H1 (cell line): ENCODE measurements around the gene TP53I11. TPM values are rescaled to one million over a fixed set of nuclear protein-coding genes. Genes with fewer than 3 reads are reported as not detected.

ENCODE experiments used
- CTCF ChIA-PET: fragments of 300-600 bp; sonication (Branson Sonifier 250); formaldehyde crosslinking; loops from one replicate; lab custom pipeline; 2021; ENCODE audit not compliant: partially characterized antibody; lab: Charles Lee
- POLR2A ChIA-PET: fragments of 300-600 bp; sonication (Branson Sonifier 250); formaldehyde crosslinking; loops from one replicate; lab custom pipeline; 2021; ENCODE audit warnings: inconsistent platforms; ENCODE audit not compliant: partially characterized antibody; lab: Charles Lee
- DNase-seq, 2 experiments: peaks; one replicate each; pipeline versions ENCODE4 v3.0.0 to v3.0.0-alpha.2; 2010 to 2022; ENCODE audit warnings: low spot score in 2 of 2, low read depth in 1 of 2, mixed read lengths in 1 of 2
- FAIRE-seq: peaks from 2 replicates; lab custom pipeline; 2011; peaks lifted over from hg19 to GRCh38; lab: Jason Lieb, UNC
- H2AFZ ChIP-seq: 2 replicates; pipeline ENCODE4 v1.8.1; 2012; ENCODE audit warnings: low read length, inconsistent platforms
- H2AK5ac ChIP-seq: 2 replicates; pipeline ENCODE4 v1.6.1; 2013; ENCODE audit warnings: low read depth, low read length
- H2BK120ac ChIP-seq: replicated peaks from 2 replicates; pipeline ENCODE3; 2013; ENCODE audit warnings: low read depth, low read length, inconsistent platforms
- H2BK12ac ChIP-seq: 2 replicates; pipeline ENCODE4 v1.6.1; 2013; ENCODE audit warnings: low read depth, low read length
- H2BK15ac ChIP-seq: 2 replicates; pipeline ENCODE4 v1.6.1; 2013; ENCODE audit warnings: low read length
- H2BK20ac ChIP-seq: 2 replicates; pipeline ENCODE4 v1.6.1; 2013; ENCODE audit warnings: low read length
- H2BK5ac ChIP-seq: 2 replicates; pipeline ENCODE4 v1.6.1; 2013; ENCODE audit warnings: low read depth, low read length
- H3K14ac ChIP-seq: 2 replicates; pipeline ENCODE4 v1.6.1; 2013; ENCODE audit warnings: inconsistent platforms; ENCODE audit not compliant: insufficient read length
- H3K18ac ChIP-seq: 2 replicates; pipeline ENCODE4 v1.6.1; 2013; ENCODE audit warnings: low read length; ENCODE audit errors: extremely low read depth
- H3K23ac ChIP-seq: 2 replicates; pipeline ENCODE4 v1.6.1; 2013; ENCODE audit warnings: inconsistent platforms; ENCODE audit not compliant: insufficient read length
- H3K23me2 ChIP-seq: 2 replicates; pipeline ENCODE4 v1.6.1; 2013; ENCODE audit warnings: low read depth, low read length
- H3K27ac ChIP-seq: 2 replicates; pipeline ENCODE4 v1.6.1; 2011; ENCODE audit warnings: low read depth, low read length, inconsistent platforms
- H3K27me3 ChIP-seq, 4 experiments: replicated peaks in 1 of 4; 1 replicate in 1 of 4; 2 replicates in 3 of 4; pipeline versions ENCODE4 v1.6.1 to v1.8.1; 2011 to 2013; ENCODE audit warnings: low read length in 3 of 4, mild to moderate bottlenecking in 3 of 4, inconsistent platforms in 2 of 4, mixed read lengths in 2 of 4, moderate library complexity in 1 of 4; ENCODE audit not compliant: control insufficient read depth in 3 of 4, insufficient read depth in 3 of 4; ENCODE audit errors: extremely low read depth in 1 of 4
- H3K36me3 ChIP-seq, 4 experiments: 2 replicates each; pipeline versions ENCODE4 v1.6.1 to v1.8.1; 2011 to 2013; ENCODE audit warnings: mild to moderate bottlenecking in 4 of 4, low read length in 3 of 4, moderate library complexity in 2 of 4, control low read depth in 1 of 4, inconsistent platforms in 1 of 4; ENCODE audit not compliant: insufficient read depth in 4 of 4, control insufficient read depth in 2 of 4
- H3K4ac ChIP-seq: replicated peaks from 2 replicates; pipeline ENCODE3; 2013; ENCODE audit warnings: low read length, low read depth, mixed read lengths, inconsistent platforms; ENCODE audit not compliant: insufficient read length
- H3K4me1 ChIP-seq, 4 experiments: replicated peaks in 1 of 4; 1 replicate in 1 of 4; 2 replicates in 3 of 4; pipeline versions ENCODE4 v1.6.1 to v1.8.1; 2011 to 2013; ENCODE audit warnings: low read length in 3 of 4, inconsistent platforms in 2 of 4, mixed read lengths in 1 of 4; ENCODE audit not compliant: insufficient read depth in 4 of 4, control insufficient read depth in 3 of 4
- H3K4me2 ChIP-seq, 2 experiments: 2 replicates each; pipeline versions ENCODE4 v1.6.1 to v1.8.1; 2011 to 2013; ENCODE audit warnings: low read depth in 2 of 2, low read length in 2 of 2, control low read depth in 1 of 2, inconsistent platforms in 1 of 2, mild to moderate bottlenecking in 1 of 2; ENCODE audit not compliant: insufficient read depth in 1 of 2
- H3K4me3 ChIP-seq, 4 experiments: fragments of 200-600, 300-600 bp in 1 of 4; sonication (generic), shearing (Covaris generic), sonication (Bioruptor Twin) in 1 of 4; 2 replicates each; pipeline versions ENCODE4 v1.5.1 to v1.8.1; 2011 to 2016; ENCODE audit warnings: low read length in 4 of 4, low read depth in 3 of 4, control low read depth in 2 of 4, inconsistent platforms in 2 of 4, mild to moderate bottlenecking in 2 of 4, mixed read lengths in 1 of 4, moderate library complexity in 1 of 4; ENCODE audit not compliant: insufficient read depth in 2 of 4; ENCODE audit errors: extremely low read depth in 1 of 4
- H3K56ac ChIP-seq: replicated peaks from 2 replicates; pipeline ENCODE3; 2013; ENCODE audit warnings: low read depth, mild to moderate bottlenecking, mixed read lengths, low read length, inconsistent platforms; ENCODE audit not compliant: insufficient read length
- H3K79me1 ChIP-seq: 2 replicates; pipeline ENCODE4 v1.6.1; 2013; ENCODE audit warnings: low read depth, low read length, control low read depth
- H3K79me2 ChIP-seq, 2 experiments: 2 replicates each; pipeline versions ENCODE4 v1.6.1 to v1.8.1; 2012 to 2013; ENCODE audit warnings: low read length in 2 of 2, mild to moderate bottlenecking in 2 of 2, inconsistent platforms in 1 of 2; ENCODE audit not compliant: insufficient read depth in 2 of 2, control insufficient read depth in 1 of 2
- H3K9ac ChIP-seq, 4 experiments: replicated peaks in 1 of 4; 1 replicate in 1 of 4; 2 replicates in 3 of 4; pipeline versions ENCODE4 v1.6.1 to v1.8.1; 2011 to 2013; ENCODE audit warnings: low read depth in 3 of 4, low read length in 3 of 4, control low read depth in 2 of 4, mild to moderate bottlenecking in 2 of 4, moderate library complexity in 2 of 4, inconsistent platforms in 1 of 4; ENCODE audit errors: extremely low read depth in 1 of 4
- H3K9me3 ChIP-seq, 2 experiments: 2 replicates each; pipeline versions ENCODE4 v1.6.1 to v1.8.1; 2012 to 2013; ENCODE audit warnings: mild to moderate bottlenecking in 2 of 2, moderate library complexity in 2 of 2, control low read depth in 1 of 2, inconsistent platforms in 1 of 2, low read depth in 1 of 2, low read length in 1 of 2, mixed read lengths in 1 of 2; ENCODE audit not compliant: insufficient read depth in 2 of 2
- H4K20me1 ChIP-seq, 2 experiments: replicated peaks in 1 of 2; 2 replicates each; pipeline versions ENCODE3 to v1.8.1; 2011 to 2013; ENCODE audit warnings: inconsistent platforms in 2 of 2, low read length in 2 of 2, mild to moderate bottlenecking in 1 of 2; ENCODE audit not compliant: insufficient read depth in 2 of 2, control insufficient read depth in 1 of 2
- H4K5ac ChIP-seq: 2 replicates; pipeline ENCODE4 v1.6.1; 2013; ENCODE audit warnings: low read length, low read depth, mixed read lengths, inconsistent platforms; ENCODE audit not compliant: insufficient read length
- H4K8ac ChIP-seq: 2 replicates; pipeline ENCODE4 v1.8.0; 2013; ENCODE audit warnings: mild to moderate bottlenecking, moderate library complexity, low read length, inconsistent platforms; ENCODE audit not compliant: insufficient read depth; ENCODE audit errors: extremely low read depth
- H4K91ac ChIP-seq: replicated peaks from 2 replicates; pipeline ENCODE3; 2013; ENCODE audit warnings: low read length, mixed read lengths, inconsistent platforms; ENCODE audit not compliant: insufficient read length
- ATF3 ChIP-seq: IDR thresholded peaks from 2 replicates; pipeline ENCODE4 v1.6.1; 2011; ENCODE audit warnings: low read depth, mild to moderate bottlenecking, low read length; ENCODE audit not compliant: insufficient read depth
- BRCA1 ChIP-seq: IDR thresholded peaks from 2 replicates; pipeline ENCODE4 v1.6.1; 2012; ENCODE audit warnings: low read depth, low read length, improper control_type of control experiment
- CBX5 ChIP-seq: fragments of 300-800, 300-1000 bp; sonication (generic); IDR thresholded peaks from 2 replicates; pipeline ENCODE4 v1.7.1; 2016; ENCODE audit warnings: antibody characterized with exemption, low read length, low read depth
- CBX8 ChIP-seq: fragments of 300-800, 300-1000 bp; sonication (generic); IDR thresholded peaks from 2 replicates; pipeline ENCODE4 v1.7.1; 2016; ENCODE audit warnings: low read depth, low read length, borderline replicate concordance
- EGR1 ChIP-seq: IDR thresholded peaks from 2 replicates; pipeline ENCODE4 v1.6.1; 2011; ENCODE audit warnings: low read depth, low read length, borderline replicate concordance
- NRF1 ChIP-seq: IDR thresholded peaks from 2 replicates; pipeline ENCODE4 v1.6.1; 2011; ENCODE audit warnings: mild to moderate bottlenecking, low read depth, low read length, improper control_type of control experiment
- RAD21 ChIP-seq, 2 experiments: IDR thresholded peaks in 1 of 2; conservative IDR thresholded peaks in 1 of 2; 2 replicates each; pipeline ENCODE4 v1.6.1; 2011; ENCODE audit warnings: low read depth in 2 of 2, low read length in 2 of 2, improper control_type of control experiment in 1 of 2, inconsistent platforms in 1 of 2, mild to moderate bottlenecking in 1 of 2, moderate library complexity in 1 of 2
- SAP30 ChIP-seq: fragments of 300-600 bp; sonication (generic); IDR thresholded peaks from 2 replicates; pipeline ENCODE4 v1.7.1; 2012; ENCODE audit warnings: low read length, moderate library complexity, mild to moderate bottlenecking, inconsistent platforms; ENCODE audit not compliant: insufficient read depth, insufficient replicate concordance
- SIX5 ChIP-seq: IDR thresholded peaks from 2 replicates; pipeline ENCODE4 v1.6.1; 2011; ENCODE audit warnings: mild to moderate bottlenecking, low read depth, low read length
- YY1 ChIP-seq: IDR thresholded peaks from 2 replicates; pipeline ENCODE4 v1.6.1; 2011; ENCODE audit warnings: low read depth, mild to moderate bottlenecking, low read length
- polyA plus RNA-seq, 7 experiments: library from polyadenylated mRNA; depleted of rRNA in 3 of 7; stranded (reverse) in 5 of 7; unstranded in 2 of 7; fragments of >200 nt in 5 of 7; fragments of 200-250 nt in 2 of 7; gene quantifications; 1 replicate in 5 of 7; 2 replicates in 1 of 7; 4 replicates in 1 of 7; pipeline versions ENCODE4 v1.2.1 to v1.2.3, GENCODE V29; 2011 to 2013; ENCODE audit warnings: missing spikeins in 2 of 7, mixed read lengths in 2 of 7
- total RNA-seq: library from RNA; stranded (reverse); fragmentation: NEBNext Ultra II Directional; extraction: Animal tissue kit (Norgen Biotek cat#: 25700); gene quantifications from 2 replicates; pipeline ENCODE4 v1.2.1, GENCODE V29; 2021

Gene TP53I11
- total and polyA plus RNA-seq, 2 of the 8 experiments (the other 6 are each of a cell fraction or from before 2014, with no cell fraction given) = 34.0 to 46.3 TPM

- Histone ChIP-seq H2BK15ac (no peak overlapping the region), H3K4me1 (peaks cover 0 to 29% (median 6%) of the 10 kb centered on the region in 4 experiments; a peak in 6 of 7 replicates), H2AFZ (no peak overlapping the region), H3K79me2 (0 out of 4 replicates have a peak, but pooled peaks cover 0 to 3% of the 10 kb centered on the region in 2 experiments), H3K23me2 (no peaks in the 10 kb centered on the region), H3K36me3 (no peaks in the 10 kb centered on the region), H2BK20ac (no peak overlapping the region), H3K27ac (no peak overlapping the region), H2BK5ac (no peak overlapping the region), H4K5ac (no peak overlapping the region), H3K4me2 (no peak overlapping the region), H3K9me3 (no peaks in the 10 kb centered on the region), H3K79me1 (no peaks in the 10 kb centered on the region), H3K4ac (no peak overlapping the region), H4K20me1 (peaks cover 0 to 3% of the 10 kb centered on the region in 2 experiments), H3K9ac (no peak overlapping the region), H4K8ac (no peak overlapping the region), H3K23ac (no peak overlapping the region), H2AK5ac (no peak overlapping the region), H2BK120ac (no peak overlapping the region), H3K4me3 (no peak overlapping the region), H3K56ac (no peak overlapping the region), H4K91ac (no peak overlapping the region), H3K18ac (no peak overlapping the region), H3K14ac (no peak overlapping the region), H2BK12ac (no peak overlapping the region), H3K27me3 (no peaks in the 10 kb centered on the region; a peak in 2 of 7 replicates)
- ChIA-PET CTCF (interaction anchor here (1.1 to 7.1 kb wide), 6 partner anchors 14 to 296 kb away, joined by 3 to 63 read pairs (median 4); no protein-coding TSS in a partner anchor), POLR2A (interaction anchor here (1.2 kb wide), 1 partner anchor 24 kb away, joined by 3 read pairs; no protein-coding TSS in a partner anchor)
- TF ChIP-seq SIX5 (no peak), RAD21 (IDR thresholded peaks at IDR 0.05 in 1 of 2, conservative IDR thresholded peaks at IDR 0.05 in 1 of 2; ENCODE audit: low read depth in 2 of 2, low read length in 2 of 2) (no peak), CBX8 (no peak), CBX5 (no peak), YY1 (no peak), BRCA1 (no peak), EGR1 (no peak), ATF3 (no peak), SAP30 (no peak), NRF1 (no peak)
- DNase-seq (no peak), FAIRE-seq (no peak)
These were observed 37.2 kb downstream of the TP53I11 start for GRCh38 chr11:44913502-44913901.
